ENCODE measurements around the gene PKNOX2. TPM values are rescaled to one million over a fixed set of nuclear protein-coding genes. Genes with fewer than 3 reads are reported as not detected.

Gene PKNOX2
- total and polyA plus RNA-seq, 9 of the 15 experiments (the other 6 are each of a cell fraction or from before 2014, with no cell fraction given): not detected

DNA sequence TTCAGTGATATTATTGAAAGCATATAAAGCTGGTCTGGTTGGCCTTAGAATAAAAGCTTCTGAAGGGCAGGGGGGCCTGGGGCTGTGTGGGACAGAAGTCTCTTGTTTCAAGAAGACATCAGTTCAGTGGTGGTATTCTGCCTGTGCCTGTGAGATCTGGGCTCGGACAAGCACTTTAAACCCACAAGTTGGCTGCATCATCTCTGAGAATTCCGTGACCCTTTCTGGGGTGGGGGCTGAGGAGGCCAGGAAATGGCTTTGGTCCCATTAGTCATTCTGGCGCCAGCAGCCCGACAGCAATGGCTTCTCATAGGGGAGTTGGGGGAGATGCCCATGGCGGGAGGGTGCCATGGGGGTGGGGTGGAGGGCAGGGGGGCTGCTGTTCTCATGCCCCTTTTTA, 104.1 kb downstream of the PKNOX2 start:
- H3K27me3 ChIP-seq (ENCODE audit: control insufficient read depth in 2 of 2, insufficient read depth in 2 of 2, low read length in 2 of 2): peaks cover 37 to 67% of the 10 kb centered on the region in 2 experiments
- no peaks in the 10 kb centered on the region for H3K79me2 ChIP-seq (ENCODE audit: control insufficient read depth, insufficient read depth, low read length)
- H3K9me1 ChIP-seq (ENCODE audit: control insufficient read depth, insufficient read depth, low read length): no peaks in the 10 kb centered on the region
- H4K20me1 ChIP-seq (replicated peaks; ENCODE audit: control insufficient read depth, insufficient read depth, low read length): no peaks in the 10 kb centered on the region; the same call in 1 of the 2 replicates
- no peak overlapping the region for H3K9ac ChIP-seq (ENCODE audit: insufficient read depth in 1 of 2, low read depth in 2 of 2, low read length in 2 of 2)
- CTCF ChIA-PET (ENCODE audit: low intra/inter-chr PET ratio): no interaction called here
- peaks cover 3 to 6% of the 10 kb centered on the region in 2 experiments; a peak in 4 of 5 replicates for H3K4me1 ChIP-seq (replicated peaks in 1 of 2; ENCODE audit: control insufficient read depth in 2 of 2, insufficient read depth in 2 of 2, low read length in 2 of 2)
- DNase-seq (ENCODE audit: extremely low read depth in 1 of 4, low spot score in 3 of 4) (no peak), FAIRE-seq (no peak), ATAC-seq (no peak)
- intact Hi-C loops (cut with micrococcal nuclease) (no loop called here), in situ Hi-C loops (cut with MboI) (no loop called here)
- no TSS peak for BruUV-seq (replicated peaks)
- H3K36me3 ChIP-seq (ENCODE audit: control insufficient read depth, insufficient read depth, low read length): no peaks in the 10 kb centered on the region
- no peak overlapping the region for H3K4me3 ChIP-seq
- no peak overlapping the region for H2AFZ ChIP-seq (ENCODE audit: low read depth, low read length)
- H3K9me3 ChIP-seq (replicated peaks; ENCODE audit: control insufficient read depth, insufficient read depth, low read depth, low read length): no peaks in the 10 kb centered on the region
- H3K27ac ChIP-seq (ENCODE audit: extremely low read depth, low read depth, low read length): no peak overlapping the region
- POLR2A ChIA-PET: interaction anchor here (1.2 kb wide), 1 partner anchor 9 kb away, joined by 3 read pairs; no protein-coding TSS in a partner anchor
- 0% methylated on average over 5 of the region's 5 CpGs for WGBS (ENCODE audit: insufficient coverage, low coverage, missing lambda C conversion rate)
- H3K4me2 ChIP-seq (ENCODE audit: insufficient read depth, low read length): no peak overlapping the region
- TF ChIP-seq HDAC3 (IDR thresholded peaks at IDR 0.05; ENCODE audit: borderline replicate concordance, partially characterized antibody) (no peak), ZNF146 (CRISPR knock-in tag; IDR thresholded peaks at IDR 0.05; ENCODE audit: unreplicated experiment) (no peak), ZBTB2 (IDR thresholded peaks at IDR 0.05) (no peak), TFAM (CRISPR knock-in tag; conservative IDR thresholded peaks at IDR 0.05) (no peak), PTTG1 (tag; IDR thresholded peaks at IDR 0.05; ENCODE audit: low read depth) (no peak), BRF1 (IDR thresholded peaks at IDR 0.05; ENCODE audit: borderline replicate concordance, extremely low read depth, insufficient read length) (no peak), TAF9B (IDR thresholded peaks at IDR 0.05; ENCODE audit: partially characterized antibody) (no peak), KAT8 (IDR thresholded peaks at IDR 0.05; ENCODE audit: low read depth) (no peak), ELF2 (CRISPR knock-in tag; IDR thresholded peaks at IDR 0.05) (no peak), NEUROD1 (IDR thresholded peaks at IDR 0.05; ENCODE audit: borderline replicate concordance, low read depth, low read length, partially characterized antibody) (no peak), THRB (CRISPR knock-in tag; conservative IDR thresholded peaks at IDR 0.05) (no peak), ZNF354B (CRISPR knock-in tag; IDR thresholded peaks at IDR 0.05) (no peak)
- TF ChIP-seq, protein P1, sequence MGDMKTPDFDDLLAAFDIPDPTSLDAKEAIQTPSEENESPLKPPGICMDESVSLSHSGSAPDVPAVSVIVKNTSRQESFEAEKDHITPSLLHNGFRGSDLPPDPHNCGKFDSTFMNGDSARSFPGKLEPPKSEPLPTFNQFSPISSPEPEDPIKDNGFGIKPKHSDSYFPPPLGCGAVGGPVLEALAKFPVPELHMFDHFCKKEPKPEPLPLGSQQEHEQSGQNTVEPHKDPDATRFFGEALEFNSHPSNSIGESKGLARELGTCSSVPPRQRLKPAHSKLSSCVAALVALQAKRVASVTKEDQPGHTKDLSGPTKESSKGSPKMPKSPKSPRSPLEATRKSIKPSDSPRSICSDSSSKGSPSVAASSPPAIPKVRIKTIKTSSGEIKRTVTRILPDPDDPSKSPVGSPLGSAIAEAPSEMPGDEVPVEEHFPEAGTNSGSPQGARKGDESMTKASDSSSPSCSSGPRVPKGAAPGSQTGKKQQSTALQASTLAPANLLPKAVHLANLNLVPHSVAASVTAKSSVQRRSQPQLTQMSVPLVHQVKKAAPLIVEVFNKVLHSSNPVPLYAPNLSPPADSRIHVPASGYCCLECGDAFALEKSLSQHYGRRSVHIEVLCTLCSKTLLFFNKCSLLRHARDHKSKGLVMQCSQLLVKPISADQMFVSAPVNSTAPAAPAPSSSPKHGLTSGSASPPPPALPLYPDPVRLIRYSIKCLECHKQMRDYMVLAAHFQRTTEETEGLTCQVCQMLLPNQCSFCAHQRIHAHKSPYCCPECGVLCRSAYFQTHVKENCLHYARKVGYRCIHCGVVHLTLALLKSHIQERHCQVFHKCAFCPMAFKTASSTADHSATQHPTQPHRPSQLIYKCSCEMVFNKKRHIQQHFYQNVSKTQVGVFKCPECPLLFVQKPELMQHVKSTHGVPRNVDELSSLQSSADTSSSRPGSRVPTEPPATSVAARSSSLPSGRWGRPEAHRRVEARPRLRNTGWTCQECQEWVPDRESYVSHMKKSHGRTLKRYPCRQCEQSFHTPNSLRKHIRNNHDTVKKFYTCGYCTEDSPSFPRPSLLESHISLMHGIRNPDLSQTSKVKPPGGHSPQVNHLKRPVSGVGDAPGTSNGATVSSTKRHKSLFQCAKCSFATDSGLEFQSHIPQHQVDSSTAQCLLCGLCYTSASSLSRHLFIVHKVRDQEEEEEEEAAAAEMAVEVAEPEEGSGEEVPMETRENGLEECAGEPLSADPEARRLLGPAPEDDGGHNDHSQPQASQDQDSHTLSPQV (IDR thresholded peaks at IDR 0.05): no peak
- TF ChIP-seq, protein P2, sequence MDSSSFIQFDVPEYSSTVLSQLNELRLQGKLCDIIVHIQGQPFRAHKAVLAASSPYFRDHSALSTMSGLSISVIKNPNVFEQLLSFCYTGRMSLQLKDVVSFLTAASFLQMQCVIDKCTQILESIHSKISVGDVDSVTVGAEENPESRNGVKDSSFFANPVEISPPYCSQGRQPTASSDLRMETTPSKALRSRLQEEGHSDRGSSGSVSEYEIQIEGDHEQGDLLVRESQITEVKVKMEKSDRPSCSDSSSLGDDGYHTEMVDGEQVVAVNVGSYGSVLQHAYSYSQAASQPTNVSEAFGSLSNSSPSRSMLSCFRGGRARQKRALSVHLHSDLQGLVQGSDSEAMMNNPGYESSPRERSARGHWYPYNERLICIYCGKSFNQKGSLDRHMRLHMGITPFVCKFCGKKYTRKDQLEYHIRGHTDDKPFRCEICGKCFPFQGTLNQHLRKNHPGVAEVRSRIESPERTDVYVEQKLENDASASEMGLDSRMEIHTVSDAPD (CRISPR knock-in tag; IDR thresholded peaks at IDR 0.05): no peak
